Neural progenitor cell (in vitro differentiated cells): ENCODE measurements around the gene NDUFV3. TPM values are rescaled to one million over a fixed set of nuclear protein-coding genes. Genes with fewer than 3 reads are reported as not detected.

Experiments used
- DNase-seq: peaks from one replicate; pipeline ENCODE4 v3.0.0-alpha.2; 2016; ENCODE audit warnings: low spot score
- H2AFZ ChIP-seq: fragments of 200-600 bp; sonication (generic); replicated peaks from 2 replicates; pipeline ENCODE4 v1.6.1; 2016; ENCODE audit warnings: antibody characterized with exemption
- H3F3A ChIP-seq: fragments of 200-600 bp; sonication (generic); 2 replicates; pipeline ENCODE4 v1.6.1; 2016; ENCODE audit warnings: antibody characterized with exemption, low read depth
- H3K27ac ChIP-seq: fragments of 200-600 bp; sonication (generic); 2 replicates; pipeline ENCODE4 v1.5.1; 2016; ENCODE audit warnings: mild to moderate bottlenecking
- H3K27me3 ChIP-seq: fragments of 200-600 bp; sonication (generic); 2 replicates; pipeline ENCODE4 v1.6.1; 2016; ENCODE audit warnings: mild to moderate bottlenecking, moderate library complexity
- H3K36me3 ChIP-seq: fragments of 200-600 bp; sonication (generic); 2 replicates; pipeline ENCODE4 v1.5.1; 2016
- H3K4me1 ChIP-seq: fragments of 200-600 bp; sonication (generic); 2 replicates; pipeline ENCODE4 v1.6.1; 2016; ENCODE audit warnings: mixed run types
- H3K4me2 ChIP-seq: fragments of 200-600 bp; sonication (generic); 2 replicates; pipeline ENCODE4 v1.6.1; 2016
- H3K4me3 ChIP-seq: fragments of 200-600 bp; sonication (generic); 2 replicates; pipeline ENCODE4 v1.5.1; 2016
- H3K79me2 ChIP-seq: fragments of 200-600 bp; sonication (generic); 2 replicates; pipeline ENCODE4 v1.6.1; 2016; ENCODE audit warnings: low read depth
- H3K9ac ChIP-seq: fragments of 200-600 bp; sonication (generic); 2 replicates; pipeline ENCODE4 v1.6.1; 2016
- H3K9me3 ChIP-seq: fragments of 200-600 bp; sonication (generic); 2 replicates; pipeline ENCODE4 v1.5.1; 2016; ENCODE audit warnings: low read depth
- H4K20me1 ChIP-seq: fragments of 200-600 bp; sonication (generic); 2 replicates; pipeline ENCODE4 v1.6.1; 2016; ENCODE audit warnings: low read depth
- H3K27ac Mint-ChIP-seq: 3 replicates; pipeline ENCODE4 v1.8.0; 2021; ENCODE audit warnings: mixed read lengths
- H3K27me3 Mint-ChIP-seq: 2 replicates; pipeline ENCODE4 v1.8.0; 2022; ENCODE audit warnings: low read depth, mild to moderate bottlenecking, inconsistent platforms, moderate library complexity, mixed read lengths; ENCODE audit not compliant: insufficient read depth
- H3K36me3 Mint-ChIP-seq: 3 replicates; pipeline ENCODE4 v1.8.0; 2021; ENCODE audit warnings: mixed read lengths
- H3K4me1 Mint-ChIP-seq: 3 replicates; pipeline ENCODE4 v1.8.0; 2021; ENCODE audit warnings: mixed read lengths
- H3K4me3 Mint-ChIP-seq: 3 replicates; pipeline ENCODE4 v1.8.0; 2021; ENCODE audit warnings: mild to moderate bottlenecking, moderate library complexity, mixed read lengths
- H3K9me3 Mint-ChIP-seq: 3 replicates; pipeline ENCODE4 v1.8.0; 2020; ENCODE audit warnings: mixed read lengths
- CTCF ChIP-seq: fragments of 200-600 bp; sonication (generic); IDR thresholded peaks from 2 replicates; pipeline ENCODE4 v1.5.1; 2017; ENCODE audit warnings: antibody characterized with exemption, mild to moderate bottlenecking
- EZH2 ChIP-seq: fragments of 200-600 bp; sonication (generic); IDR thresholded peaks from 2 replicates; pipeline ENCODE4 v1.6.1; 2017; ENCODE audit warnings: antibody characterized with exemption, mild to moderate bottlenecking, moderate library complexity
- EZH2phosphoT487 ChIP-seq: fragments of 200-600 bp; sonication (generic); IDR thresholded peaks from 2 replicates; pipeline ENCODE4 v1.6.1; 2017; ENCODE audit warnings: antibody characterized with exemption
- total RNA-seq: library from RNA; depleted of rRNA; stranded (reverse); fragments of >200 nt; gene quantifications from 2 replicates; pipeline ENCODE4 v1.2.3, GENCODE V29; 2015; ENCODE audit warnings: low replicate concordance

Gene NDUFV3
- total RNA-seq, 1 donor from 2014 or later: 16.7 TPM

DNA sequence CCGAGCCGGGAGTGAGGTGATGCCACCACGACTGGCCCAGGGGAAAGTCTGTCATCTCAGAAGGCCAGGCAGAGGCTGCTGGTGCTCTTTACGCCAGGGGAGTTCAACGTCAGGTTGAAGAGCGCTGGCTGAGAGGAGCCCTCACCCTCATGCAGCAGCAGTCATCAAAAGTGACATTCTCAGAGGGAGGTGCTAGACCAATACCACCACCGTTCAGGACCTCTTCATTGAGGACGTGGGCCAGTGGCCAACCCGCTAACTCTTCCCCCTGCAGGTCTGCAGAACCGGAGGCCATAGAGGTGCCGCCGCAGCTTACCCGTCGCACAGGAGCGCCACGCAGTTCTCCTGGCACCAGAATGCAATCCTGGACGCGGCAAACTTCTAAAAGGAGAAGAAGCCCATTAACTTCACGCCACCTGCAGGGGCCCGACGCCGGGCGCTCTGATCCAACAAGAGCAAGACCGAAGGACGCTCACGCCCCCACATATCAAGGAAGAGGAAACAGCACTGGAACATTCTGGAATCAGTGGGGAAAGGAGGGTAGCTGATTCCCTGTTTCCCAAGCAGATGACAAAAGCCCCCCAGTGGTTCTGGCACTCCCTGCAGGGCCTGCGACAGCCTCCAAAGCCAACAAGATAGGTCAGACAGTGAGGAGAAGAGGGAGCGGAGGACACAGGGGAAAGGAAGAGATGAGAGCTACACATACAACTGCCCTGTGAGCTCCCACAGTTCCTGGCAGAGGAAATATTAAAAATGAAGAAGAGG lies 38.7 kb upstream of the NDUFV3 start:
- Histone ChIP-seq H3K27ac (no peak overlapping the region), H4K20me1 (peaks cover 5% of the 10 kb centered on the region), H3K9me3 (no peaks in the 10 kb centered on the region), H3F3A (no peaks in the 10 kb centered on the region), H3K79me2 (peaks cover 9% of the 10 kb centered on the region), H3K36me3 (no peaks in the 10 kb centered on the region), H3K9ac (no peak overlapping the region), H2AFZ (no peak overlapping the region), H3K27me3 (no peaks in the 10 kb centered on the region), H3K4me1 (no peaks in the 10 kb centered on the region), H3K4me2 (no peak overlapping the region), H3K4me3 (no peak overlapping the region)
- H3K27me3 Mint-ChIP-seq: peaks cover 3% of the 10 kb centered on the region
- H3K4me3 Mint-ChIP-seq: no peak overlapping the region
- no peak for TF ChIP-seq CTCF
- no peak for TF ChIP-seq EZH2phosphoT487
- no peak for TF ChIP-seq EZH2
- H3K27ac Mint-ChIP-seq: no peak overlapping the region
- no peaks in the 10 kb centered on the region for H3K9me3 Mint-ChIP-seq
- peaks cover 10% of the 10 kb centered on the region for H3K36me3 Mint-ChIP-seq
- DNase-seq: no peak
- H3K4me1 Mint-ChIP-seq: peaks cover 2% of the 10 kb centered on the region

DNA sequence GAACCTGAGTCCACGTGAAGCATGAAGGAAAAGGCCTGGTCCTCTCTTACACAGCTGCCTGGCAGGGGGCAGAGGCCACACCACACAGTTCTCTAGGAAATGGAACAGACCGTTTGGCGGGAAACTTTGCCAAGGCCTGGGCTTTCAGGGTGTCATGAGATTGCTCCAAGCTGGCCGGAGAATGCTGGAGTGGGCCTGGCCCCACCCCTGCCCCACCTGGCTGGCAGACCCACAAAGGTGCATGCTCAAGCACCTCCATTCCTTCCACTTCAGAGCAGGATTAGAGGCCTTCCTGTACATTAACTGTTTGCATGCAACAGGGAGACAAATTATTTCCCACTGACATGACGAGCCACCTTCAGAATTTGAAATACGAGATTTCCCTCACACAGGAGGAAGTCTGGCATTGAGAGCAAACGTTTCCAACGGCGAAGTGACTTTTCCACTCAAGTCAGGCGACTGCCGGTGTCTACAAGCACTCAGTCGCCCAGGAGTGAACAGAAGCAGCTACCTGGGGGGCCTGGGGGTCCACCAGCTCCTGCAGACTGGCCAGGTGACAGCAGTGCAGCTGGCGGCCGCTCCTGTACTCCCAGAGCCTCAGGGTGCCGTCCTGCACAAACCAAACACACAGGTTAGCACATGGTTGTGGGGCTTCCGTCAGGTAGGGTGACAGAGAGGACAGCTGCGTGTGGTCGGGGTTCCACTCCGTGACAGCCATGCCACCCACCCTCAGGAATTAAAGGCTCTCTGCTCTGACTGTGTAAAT lies 37.8 kb upstream of the NDUFV3 start:
- H3K79me2 ChIP-seq: peaks cover 9% of the 10 kb centered on the region
- no peak overlapping the region for H3K4me2 ChIP-seq
- peak overlapping the region; percentile 41 for H3K4me3 Mint-ChIP-seq
- H3K27ac Mint-ChIP-seq: no peak overlapping the region
- H2AFZ ChIP-seq: no peak overlapping the region
- H4K20me1 ChIP-seq: peaks cover 5% of the 10 kb centered on the region
- H3K4me1 ChIP-seq: no peaks in the 10 kb centered on the region
- H3K27ac ChIP-seq: no peak overlapping the region
- H3K27me3 ChIP-seq: no peaks in the 10 kb centered on the region
- H3K9me3 Mint-ChIP-seq: no peaks in the 10 kb centered on the region
- H3K4me1 Mint-ChIP-seq: peaks cover 2% of the 10 kb centered on the region
- H3K27me3 Mint-ChIP-seq: peaks cover 3% of the 10 kb centered on the region
- no peaks in the 10 kb centered on the region for H3K9me3 ChIP-seq
- H3F3A ChIP-seq: no peaks in the 10 kb centered on the region
- no peak overlapping the region for H3K4me3 ChIP-seq
- H3K9ac ChIP-seq: no peak overlapping the region
- no peak for DNase-seq
- no peaks in the 10 kb centered on the region for H3K36me3 ChIP-seq
- TF ChIP-seq EZH2phosphoT487 (no peak), EZH2 (no peak), CTCF (no peak)
- peaks cover 6% of the 10 kb centered on the region for H3K36me3 Mint-ChIP-seq

- no peaks in the 10 kb centered on the region for H3K27me3 ChIP-seq
- no peak overlapping the region for H3K4me2 ChIP-seq
- TF ChIP-seq EZH2 (no peak), CTCF (no peak), EZH2phosphoT487 (no peak)
- no peak overlapping the region for H3K27ac Mint-ChIP-seq
- no peaks in the 10 kb centered on the region for H3K9me3 ChIP-seq
- H4K20me1 ChIP-seq: peaks cover 5% of the 10 kb centered on the region
- no peaks in the 10 kb centered on the region for H3K36me3 ChIP-seq
- no peak overlapping the region for H3K4me3 Mint-ChIP-seq
- H3F3A ChIP-seq: no peaks in the 10 kb centered on the region
- H3K9me3 Mint-ChIP-seq: no peaks in the 10 kb centered on the region
- no peak overlapping the region for H3K4me3 ChIP-seq
- no peak for DNase-seq
- no peak overlapping the region for H3K27ac ChIP-seq
- peaks cover 3% of the 10 kb centered on the region for H3K27me3 Mint-ChIP-seq
- H3K79me2 ChIP-seq: peaks cover 9% of the 10 kb centered on the region
- no peak overlapping the region for H2AFZ ChIP-seq
- no peaks in the 10 kb centered on the region for H3K4me1 ChIP-seq
- H3K4me1 Mint-ChIP-seq: peaks cover 2% of the 10 kb centered on the region
- H3K36me3 Mint-ChIP-seq: peaks cover 8% of the 10 kb centered on the region
- H3K9ac ChIP-seq: no peak overlapping the region
Observed at GRCh38 chr21:42855937-42856335, 37.2 kb upstream of the NDUFV3 start.
